HepG2 (cell line): ENCODE results near the gene ELL. TPM values are rescaled to one million over a fixed set of nuclear protein-coding genes. Genes with fewer than 3 reads are reported as not detected.

Experiments used
- ATF5 ChIP-seq: sonication (generic); formaldehyde crosslinking; IDR thresholded peaks from 2 replicates; pipeline ENCODE4 v1.4.0; 2020; ENCODE audit warnings: mild to moderate bottlenecking, low read depth, missing genetic modification reagents
- ATM ChIP-seq: fragments of 450-650 bp; IDR thresholded peaks from 2 replicates; pipeline ENCODE4 v1.7.1; 2017; ENCODE audit warnings: mild to moderate bottlenecking, borderline replicate concordance
- CSRNP2 ChIP-seq: sonication (generic); formaldehyde crosslinking; conservative IDR thresholded peaks from 2 replicates; pipeline ENCODE4 v1.8.0; 2022; ENCODE audit warnings: low read depth, missing genetic modification reagents
- KAT8 ChIP-seq: IDR thresholded peaks from 2 replicates; pipeline ENCODE4 v1.6.1; 2016; ENCODE audit warnings: missing genetic modification reagents, missing compliant biosample characterization
- NFYC ChIP-seq: IDR thresholded peaks from 2 replicates; pipeline ENCODE4 v1.6.1; 2016; ENCODE audit warnings: missing genetic modification reagents, missing compliant biosample characterization
- NR2C2 ChIP-seq: sonication (generic); formaldehyde crosslinking; IDR thresholded peaks from 2 replicates; pipeline ENCODE4 v1.4.0; 2020; ENCODE audit warnings: missing genetic modification reagents, mild to moderate bottlenecking, moderate library complexity, borderline replicate concordance
- TFDP1 ChIP-seq: IDR thresholded peaks from 2 replicates; pipeline ENCODE4 v1.6.1; 2016; ENCODE audit warnings: missing compliant biosample characterization, missing genetic modification reagents, borderline replicate concordance
- ZBED4 ChIP-seq: sonication (generic); formaldehyde crosslinking; IDR thresholded peaks from 2 replicates; pipeline ENCODE4 v1.4.0; 2020; ENCODE audit warnings: missing genetic modification reagents, borderline replicate concordance
- ZNF101 ChIP-seq: sonication (generic); formaldehyde crosslinking; IDR thresholded peaks from 2 replicates; pipeline ENCODE4 v1.4.0; 2020; ENCODE audit warnings: mild to moderate bottlenecking, low read depth, missing genetic modification reagents, borderline replicate concordance
- ZNF160 ChIP-seq: sonication (generic); formaldehyde crosslinking; IDR thresholded peaks from 2 replicates; pipeline ENCODE4 v1.8.0; 2022; ENCODE audit warnings: mild to moderate bottlenecking, inconsistent platforms, missing genetic modification reagents
- ZNF180 ChIP-seq: sonication (generic); formaldehyde crosslinking; IDR thresholded peaks from 2 replicates; pipeline ENCODE4 v1.4.0; 2020; ENCODE audit warnings: low read depth, missing genetic modification reagents, borderline replicate concordance
- ZNF317 ChIP-seq: sonication (generic); formaldehyde crosslinking; IDR thresholded peaks from 2 replicates; pipeline ENCODE4 v1.5.0; 2020; ENCODE audit warnings: mild to moderate bottlenecking, missing genetic modification reagents
- ZNF501 ChIP-seq: sonication (generic); formaldehyde crosslinking; IDR thresholded peaks from 2 replicates; pipeline ENCODE4 v1.5.1; 2020; ENCODE audit warnings: mild to moderate bottlenecking, moderate library complexity, missing genetic modification reagents
- ZSCAN25 ChIP-seq: sonication (generic); formaldehyde crosslinking; IDR thresholded peaks from 2 replicates; pipeline ENCODE4 v1.8.0; 2022; ENCODE audit warnings: mild to moderate bottlenecking, missing genetic modification reagents
- polyA plus RNA-seq, 8 experiments: library from polyadenylated mRNA; depleted of rRNA in 3 of 8; stranded (reverse) in 7 of 8; unstranded in 1 of 8; fragments of >200 nt; fragmentation: Illumina TruSeq in 4 of 8; extraction: Trizol in 4 of 8; gene quantifications; 2 replicates each; pipeline versions ENCODE4 v1.2.1 to v1.2.3, GENCODE V29; 2011 to 2016; ENCODE audit warnings: low read depth in 4 of 8, missing spikeins in 1 of 8, mixed read lengths in 1 of 8; ENCODE audit not compliant: insufficient read depth in 1 of 8
- total RNA-seq, 5 experiments: library from RNA; depleted of rRNA; stranded (reverse); fragments of >200 nt; fragmentation: Illumina TruSeq; extraction: Trizol; gene quantifications; 2 replicates each; pipeline ENCODE4 v1.2.3, GENCODE V29; 2016; ENCODE audit warnings: low read depth in 1 of 5
- TF ChIP-seq, protein P1 (sequence below): sonication (generic); formaldehyde crosslinking; IDR thresholded peaks from 2 replicates; pipeline ENCODE4 v1.8.0; 2022; ENCODE audit warnings: mild to moderate bottlenecking, missing genetic modification reagents
- TF ChIP-seq, protein P2 (sequence below): sonication (generic); formaldehyde crosslinking; IDR thresholded peaks from 2 replicates; pipeline ENCODE4 v1.8.1; 2022; ENCODE audit warnings: mild to moderate bottlenecking, missing genetic modification reagents

The ELL gene
- total and polyA plus RNA-seq, 2 of the 13 experiments (the other 11 are each of a cell fraction or from before 2014, with no cell fraction given), result 3.7 to 5.4 TPM

DNA sequence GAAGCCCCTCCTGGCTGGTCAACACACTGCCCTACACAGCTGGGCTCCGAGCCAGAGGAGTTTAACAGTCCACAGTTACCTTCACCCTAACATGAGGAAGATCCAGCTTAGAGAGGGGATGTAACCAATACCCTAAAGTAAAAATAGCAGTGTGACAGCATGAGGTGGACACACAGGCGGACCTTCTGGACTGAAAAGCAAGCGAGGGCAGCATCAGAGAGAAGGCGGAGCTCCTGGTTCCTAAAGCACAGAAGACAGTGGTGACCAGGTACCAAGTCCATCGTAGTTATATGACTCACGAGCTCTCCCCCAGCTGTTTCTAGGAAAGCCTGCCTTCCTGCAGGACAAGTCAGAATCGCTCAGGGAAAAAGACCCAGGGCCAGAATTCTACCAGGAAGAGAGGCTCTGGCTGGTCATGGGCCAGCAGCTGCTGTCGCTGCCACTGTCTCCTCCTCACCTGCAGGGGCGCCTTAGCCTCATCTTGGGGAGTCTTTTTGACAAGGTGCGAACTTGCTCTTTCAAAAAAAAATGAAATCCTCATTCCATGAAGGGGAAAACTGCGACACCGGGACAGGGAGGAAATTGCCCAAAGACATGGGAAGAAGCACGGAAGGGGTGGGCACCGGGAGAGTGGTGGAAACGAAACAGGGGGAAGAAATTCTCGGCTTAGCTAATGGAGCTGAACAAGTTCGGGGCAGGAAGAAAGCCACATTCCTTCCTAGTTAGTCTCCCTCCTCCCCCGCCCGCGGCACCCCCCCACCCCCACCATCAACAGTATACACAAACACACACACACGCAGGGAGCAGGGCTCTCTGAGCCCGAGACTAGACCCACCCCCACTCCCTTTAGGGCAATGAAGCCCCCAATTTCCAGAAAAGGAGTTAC lies 1.7 kb downstream of the ELL start (continued):
- TF ChIP-seq, protein P1, sequence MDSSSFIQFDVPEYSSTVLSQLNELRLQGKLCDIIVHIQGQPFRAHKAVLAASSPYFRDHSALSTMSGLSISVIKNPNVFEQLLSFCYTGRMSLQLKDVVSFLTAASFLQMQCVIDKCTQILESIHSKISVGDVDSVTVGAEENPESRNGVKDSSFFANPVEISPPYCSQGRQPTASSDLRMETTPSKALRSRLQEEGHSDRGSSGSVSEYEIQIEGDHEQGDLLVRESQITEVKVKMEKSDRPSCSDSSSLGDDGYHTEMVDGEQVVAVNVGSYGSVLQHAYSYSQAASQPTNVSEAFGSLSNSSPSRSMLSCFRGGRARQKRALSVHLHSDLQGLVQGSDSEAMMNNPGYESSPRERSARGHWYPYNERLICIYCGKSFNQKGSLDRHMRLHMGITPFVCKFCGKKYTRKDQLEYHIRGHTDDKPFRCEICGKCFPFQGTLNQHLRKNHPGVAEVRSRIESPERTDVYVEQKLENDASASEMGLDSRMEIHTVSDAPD (CRISPR knock-in tag), result peak; percentile 23; the same call in 1 of the 2 replicates
- peak; percentile 25; the same call in 1 of the 2 replicates for TF ChIP-seq NFYC
- TF ChIP-seq, protein P2, sequence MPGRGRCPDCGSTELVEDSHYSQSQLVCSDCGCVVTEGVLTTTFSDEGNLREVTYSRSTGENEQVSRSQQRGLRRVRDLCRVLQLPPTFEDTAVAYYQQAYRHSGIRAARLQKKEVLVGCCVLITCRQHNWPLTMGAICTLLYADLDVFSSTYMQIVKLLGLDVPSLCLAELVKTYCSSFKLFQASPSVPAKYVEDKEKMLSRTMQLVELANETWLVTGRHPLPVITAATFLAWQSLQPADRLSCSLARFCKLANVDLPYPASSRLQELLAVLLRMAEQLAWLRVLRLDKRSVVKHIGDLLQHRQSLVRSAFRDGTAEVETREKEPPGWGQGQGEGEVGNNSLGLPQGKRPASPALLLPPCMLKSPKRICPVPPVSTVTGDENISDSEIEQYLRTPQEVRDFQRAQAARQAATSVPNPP (CRISPR knock-in tag), result no peak
- TF ChIP-seq CSRNP2 (CRISPR knock-in tag), result no peak
- TF ChIP-seq ZBED4, result 0 out of 2 replicates have a peak, but pooled peaks have one; percentile 32
- peak; percentile 32; the same call in 1 of the 2 replicates for TF ChIP-seq ZNF501
- peak; percentile 46; the same call in 1 of the 2 replicates for TF ChIP-seq ATF5 (CRISPR knock-in tag)
- no peak for TF ChIP-seq ZNF101 (CRISPR knock-in tag)
- peak; percentile 68 for TF ChIP-seq KAT8 (CRISPR knock-in tag)
- peak; percentile 63; the same call in 1 of the 2 replicates for TF ChIP-seq ZNF317
- 0 out of 2 replicates have a peak, but pooled peaks have one; percentile 29 for TF ChIP-seq ZNF160 (CRISPR knock-in tag)
- TF ChIP-seq ATM, result no peak
- no peak for TF ChIP-seq TFDP1 (CRISPR knock-in tag)
- peak; percentile 73; the same call in 1 of the 2 replicates for TF ChIP-seq ZSCAN25 (CRISPR knock-in tag)
- no peak for TF ChIP-seq ZNF180 (CRISPR knock-in tag)
- peak; percentile 36; the same call in 1 of the 2 replicates for TF ChIP-seq NR2C2 (CRISPR knock-in tag)
